T-cell (primary cell): Measurements from ENCODE around the gene ANKRD13D. TPM values are rescaled to one million over a fixed set of nuclear protein-coding genes. Genes with fewer than 3 reads are reported as not detected.

Source experiments
- ATAC-seq, 4 experiments: fragments of 200-7000 bp in 3 of 4; fragments of 150-1000 bp in 1 of 4; cut with Tn5 transposase; replicated peaks in 1 of 4; 1 replicate in 3 of 4; 2 replicates in 1 of 4; pipeline ENCODE4 v1.10.0; 2021; ENCODE audit warnings: moderate library complexity in 3 of 4, mild to moderate bottlenecking in 2 of 4, moderate number of reproducible peaks in 1 of 4
- CTCF ChIA-PET, 2 donors: fragments of 300-600 bp; sonication (Branson Sonifier 250); formaldehyde crosslinking; loops; one replicate each; lab custom pipeline; 2022; ENCODE audit warnings: antibody characterized with exemption in 2 of 2; lab: Charles Lee
- POLR2A ChIA-PET, 2 donors: fragments of 300-600 bp; sonication (Branson Sonifier 250); formaldehyde crosslinking; loops; one replicate each; lab custom pipeline; 2022; ENCODE audit warnings: antibody characterized with exemption in 2 of 2; lab: Charles Lee
- DNase-seq, 35 experiments: peaks; one replicate each; pipeline versions ENCODE4 v3.0.0 to v3.0.0-alpha.2; 2013 to 2023
- H3K27ac ChIP-seq: one replicate; pipeline ENCODE4 v1.5.1; 2013; ENCODE audit warnings: low read length
- H3K27me3 ChIP-seq, 2 experiments: replicated peaks in 1 of 2; 1 replicate in 1 of 2; 2 replicates in 1 of 2; pipeline versions ENCODE4 v1.6.1 to v1.7.0; 2013; ENCODE audit warnings: low read length in 1 of 2, mixed read lengths in 1 of 2; ENCODE audit not compliant: control insufficient read depth in 2 of 2, insufficient read depth in 2 of 2; ENCODE audit errors: extremely low read depth in 1 of 2
- H3K36me3 ChIP-seq, 2 donors: 1 replicate in 1 of 2; 2 replicates in 1 of 2; pipeline versions ENCODE4 v1.6.1 to v1.7.0; 2013; ENCODE audit warnings: low read length in 1 of 2; ENCODE audit not compliant: control insufficient read depth in 2 of 2, insufficient read depth in 1 of 2; ENCODE audit errors: extremely low read depth in 1 of 2
- H3K4me1 ChIP-seq, 2 experiments: 1 replicate in 1 of 2; 2 replicates in 1 of 2; pipeline versions ENCODE4 v1.6.1 to v1.7.0; 2013; ENCODE audit warnings: low read length in 2 of 2, mixed read lengths in 1 of 2; ENCODE audit not compliant: insufficient read depth in 2 of 2, control insufficient read depth in 1 of 2; ENCODE audit errors: extremely low read depth in 1 of 2
- H3K4me3 ChIP-seq, 2 donors: 1 replicate in 1 of 2; 2 replicates in 1 of 2; pipeline versions ENCODE4 v1.5.1 to v1.7.0; 2013; ENCODE audit warnings: mild to moderate bottlenecking in 2 of 2, low read length in 1 of 2, moderate library complexity in 1 of 2; ENCODE audit not compliant: control insufficient read depth in 1 of 2; ENCODE audit errors: extremely low read depth in 1 of 2
- H3K9me3 ChIP-seq: 2 replicates; pipeline ENCODE4 v1.7.0; 2013
- H3K27ac Mint-ChIP-seq, 2 donors: one replicate each; pipeline ENCODE4 v1.8.0; 2020 to 2021; ENCODE audit warnings: mild to moderate bottlenecking in 2 of 2, mixed read lengths in 2 of 2
- H3K27me3 Mint-ChIP-seq, 2 donors: one replicate each; pipeline ENCODE4 v1.8.0; 2021 to 2022; ENCODE audit warnings: mixed read lengths in 2 of 2
- H3K36me3 Mint-ChIP-seq: one replicate; pipeline ENCODE4 v1.8.0; 2021; ENCODE audit warnings: mixed read lengths
- H3K4me1 Mint-ChIP-seq, 3 donors: one replicate each; pipeline ENCODE4 v1.8.0; 2020 to 2022; ENCODE audit warnings: mixed read lengths in 3 of 3, mild to moderate bottlenecking in 1 of 3
- H3K4me3 Mint-ChIP-seq, 3 donors: one replicate each; pipeline ENCODE4 v1.8.0; 2020 to 2022; ENCODE audit warnings: mild to moderate bottlenecking in 3 of 3, mixed read lengths in 3 of 3, moderate library complexity in 3 of 3
- H3K9me3 Mint-ChIP-seq, 3 donors: one replicate each; pipeline ENCODE4 v1.8.0; 2020 to 2022; ENCODE audit warnings: mixed read lengths in 3 of 3
- WGBS: methylation state at CpG from one replicate; pipeline ENCODE4 v1.1.5; 2013; ENCODE audit warnings: missing lambda C conversion rate; ENCODE audit not compliant: insufficient coverage; 5-methylcytosine and 5-hydroxymethylcytosine counted together
- total RNA-seq, 35 experiments: library from RNA in 6 of 35; stranded (reverse) in 6 of 35; fragments of 120-200 nt in 1 of 35; gene quantifications; one replicate each; pipeline versions ENCODE4 v1.2.1 to v1.2.4 and lab custom pipeline; 2013 to 2026

Gene ANKRD13D
- total RNA-seq, 5 donors from 2014 or later (not counting 1 experiment from before 2014, with no cell fraction given): 150 to 249 (median 237) TPM

DNA sequence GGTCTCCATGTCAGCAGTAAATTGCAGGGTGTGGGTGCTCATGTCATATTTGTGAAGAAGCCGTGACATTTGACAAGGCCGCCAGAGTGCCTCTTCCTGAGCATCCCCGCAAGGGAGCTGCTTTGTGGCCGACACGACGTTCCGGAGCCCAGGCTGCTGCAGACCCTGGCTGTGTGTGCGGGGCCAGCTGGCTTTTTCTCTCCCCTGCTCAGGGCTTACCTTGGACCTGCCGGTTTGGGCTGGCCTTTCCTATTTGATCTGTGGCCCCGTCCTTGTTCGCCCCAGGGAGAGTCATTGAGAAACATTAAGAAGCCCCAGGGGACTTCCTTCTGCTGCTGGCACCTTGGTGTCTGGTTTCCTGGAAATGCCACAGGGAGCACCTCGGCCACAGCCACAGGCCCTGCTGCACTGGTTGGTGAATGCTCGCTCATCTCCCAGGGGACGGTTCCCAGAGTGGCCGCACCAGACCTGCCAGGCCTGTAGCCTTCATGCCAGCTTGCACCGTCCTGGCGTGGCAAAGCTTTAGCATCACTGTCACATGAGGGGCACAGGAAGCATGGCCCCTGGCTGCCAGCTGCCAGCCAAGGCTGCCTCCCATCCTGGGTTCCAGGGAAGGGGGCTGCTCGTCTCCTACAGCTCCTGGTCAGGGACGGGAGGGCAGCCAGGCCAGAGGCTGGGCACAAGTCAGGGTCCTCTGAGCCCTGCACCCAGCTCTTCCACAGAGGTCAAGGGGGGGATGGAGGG lies 17.4 kb upstream of the ANKRD13D start:
- peaks cover 60 to 95% of the 10 kb centered on the region in 2 experiments for H3K4me1 ChIP-seq
- DNase-seq: peak in 28 of 35 experiments; percentile 27 to 79 (median 50)
- peaks cover 31% of the 10 kb centered on the region for H3K36me3 Mint-ChIP-seq
- ChIA-PET CTCF (interaction anchor here in 1 of 2 donors (1.1 to 1.6 kb wide), 4 partner anchors 9 to 80 kb away, joined by 3 to 9 read pairs (median 4); no protein-coding TSS in a partner anchor), POLR2A (interaction anchor here in 1 of 2 donors (0.6 to 1.0 kb wide), 3 partner anchors 46 to 654 kb away, joined by 3 to 16 read pairs (median 3); no protein-coding TSS in a partner anchor)
- no peaks in the 10 kb centered on the region for H3K27me3 Mint-ChIP-seq
- peaks cover 3 to 63% of the 10 kb centered on the region in 2 donors for H3K36me3 ChIP-seq
- H3K4me1 Mint-ChIP-seq: peaks cover 72 to 95% (median 80%) of the 10 kb centered on the region in 3 donors
- peak overlapping the region; percentile 86 for H3K27ac ChIP-seq
- H3K9me3 Mint-ChIP-seq: no peaks in the 10 kb centered on the region
- H3K4me3 ChIP-seq: peak overlapping the region; percentile 67 to 88
- 5% methylated on average over 19 of the region's 19 CpGs for WGBS
- H3K27ac Mint-ChIP-seq: peak overlapping the region; percentile 97 to 98
- peak overlapping the region; percentile 96 to 99 (median 98) for H3K4me3 Mint-ChIP-seq
- peak; percentile 34 to 56 (median 40) for ATAC-seq
- H3K9me3 ChIP-seq: no peaks in the 10 kb centered on the region
- H3K27me3 ChIP-seq: no peaks in the 10 kb centered on the region

GRCh38 chr11:67272327-67273259 lies 16.5 kb upstream of the ANKRD13D start:
- WGBS: 18% methylated on average over 15 of the region's 23 CpGs
- POLR2A ChIA-PET: interaction anchor here in 1 of 2 donors (0.6 kb wide), 1 partner anchor 9 kb away, joined by 3 read pairs; no protein-coding TSS in a partner anchor

GRCh38 chr11:67273260-67273990 lies 15.7 kb upstream of the ANKRD13D start:
- peaks cover 3 to 66% of the 10 kb centered on the region in 2 donors for H3K36me3 ChIP-seq
- Mint-ChIP-seq H3K9me3 (no peaks in the 10 kb centered on the region), H3K4me3 (peak overlapping the region; percentile 31 to 99 (median 36)), H3K4me1 (peaks cover 78 to 98% (median 92%) of the 10 kb centered on the region in 3 donors), H3K27me3 (no peaks in the 10 kb centered on the region), H3K36me3 (peaks cover 19% of the 10 kb centered on the region), H3K27ac (peak overlapping the region; percentile 97 to 98)
- WGBS: 47% methylated on average over 9 of the region's 14 CpGs
- peak overlapping the region in 1 of 2 donors; percentile 35 for H3K4me3 ChIP-seq
- H3K4me1 ChIP-seq: peaks cover 69 to 100% of the 10 kb centered on the region in 2 experiments
- CTCF ChIA-PET: interaction anchor here in 1 of 2 donors (0.7 kb wide), 1 partner anchor 20 kb away, joined by 4 read pairs; no protein-coding TSS in a partner anchor
- POLR2A ChIA-PET: interaction anchor here in 1 of 2 donors (0.6 kb wide), 1 partner anchor 8 kb away, joined by 3 read pairs; no protein-coding TSS in a partner anchor
- H3K27ac ChIP-seq: peak overlapping the region; percentile 86
- H3K27me3 ChIP-seq: no peaks in the 10 kb centered on the region
- H3K9me3 ChIP-seq: no peaks in the 10 kb centered on the region
- no peak for ATAC-seq
- peak in 2 of 35 experiments; percentile 2 to 3 for DNase-seq

More at GRCh38 chr11:67272327-67273259, 16.5 kb upstream of the ANKRD13D start:
- CTCF ChIA-PET: interaction anchor here in 1 of 2 donors (1.6 kb wide), 2 partner anchors 45 to 79 kb away, joined by 4 to 9 read pairs; no protein-coding TSS in a partner anchor
- H3K36me3 ChIP-seq: peaks cover 3 to 66% of the 10 kb centered on the region in 2 donors
- peak overlapping the region; percentile 35 to 88 for H3K4me3 ChIP-seq
- H3K27ac ChIP-seq: peak overlapping the region; percentile 86
- peak in 2 of 4 experiments; percentile 11 for ATAC-seq
- no peaks in the 10 kb centered on the region for H3K9me3 ChIP-seq
- H3K27me3 Mint-ChIP-seq: no peaks in the 10 kb centered on the region
- H3K27me3 ChIP-seq: no peaks in the 10 kb centered on the region
- peak overlapping the region; percentile 96 to 99 (median 98) for H3K4me3 Mint-ChIP-seq
- peaks cover 27% of the 10 kb centered on the region for H3K36me3 Mint-ChIP-seq
- peak overlapping the region; percentile 97 to 98 for H3K27ac Mint-ChIP-seq
- peak in 2 of 35 experiments; percentile 22 to 56 for DNase-seq
- H3K4me1 Mint-ChIP-seq: peaks cover 81 to 99% (median 89%) of the 10 kb centered on the region in 3 donors
- no peaks in the 10 kb centered on the region for H3K9me3 Mint-ChIP-seq
- peaks cover 63 to 100% of the 10 kb centered on the region in 2 experiments for H3K4me1 ChIP-seq

DNA sequence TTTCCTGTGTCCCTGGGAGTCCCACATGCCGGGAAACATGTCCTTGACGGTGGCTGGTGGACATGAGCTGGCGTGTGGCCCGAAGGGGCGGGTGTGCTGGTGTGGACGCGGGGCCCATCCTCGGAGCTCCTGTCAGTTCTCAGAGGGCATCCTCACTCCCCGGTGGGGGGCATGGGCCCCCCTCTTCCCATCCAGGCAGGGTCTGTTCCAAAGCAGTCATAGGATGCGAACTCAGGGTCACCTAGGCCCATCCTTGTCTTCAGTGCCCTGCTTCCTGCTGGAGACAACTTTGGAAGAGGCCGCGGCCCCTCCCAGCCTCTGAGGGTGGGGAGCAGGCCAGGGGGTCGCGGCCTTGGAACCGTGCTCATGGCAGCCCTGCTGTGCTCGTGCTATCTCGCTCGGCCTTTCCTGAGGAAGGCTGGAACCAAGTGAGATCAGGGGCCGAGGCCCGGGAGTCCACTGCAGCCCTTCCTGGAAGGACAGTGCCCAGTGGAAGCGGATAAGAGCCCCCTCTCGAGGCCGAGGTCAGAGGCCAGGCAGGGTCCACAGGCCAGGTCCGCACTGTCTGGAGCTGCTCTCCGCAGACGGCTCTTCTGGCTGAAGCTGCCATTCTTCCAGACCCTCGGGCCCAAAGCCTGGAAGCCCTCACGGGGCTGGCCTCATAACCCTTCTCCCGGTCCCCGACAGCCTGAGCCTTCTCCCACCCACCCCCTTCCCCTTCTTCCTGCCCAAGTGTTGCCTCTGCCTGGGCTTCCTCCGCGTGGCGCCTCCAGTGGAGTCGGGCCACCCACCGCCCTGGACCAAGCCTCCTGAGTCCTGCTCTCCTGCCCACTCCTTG lies 14.1 kb upstream of the ANKRD13D start:
- Histone ChIP-seq H3K27me3 (no peaks in the 10 kb centered on the region), H3K9me3 (no peaks in the 10 kb centered on the region), H3K4me1 (peaks cover 70 to 100% of the 10 kb centered on the region in 2 experiments), H3K36me3 (peaks cover 6 to 67% of the 10 kb centered on the region in 2 donors), H3K4me3 (peak overlapping the region in 1 of 2 donors; percentile 45), H3K27ac (peak overlapping the region; percentile 91)
- ChIA-PET POLR2A (no interaction called here), CTCF (interaction anchor here in 1 of 2 donors (0.6 kb wide), 1 partner anchor 8 kb away, joined by 3 read pairs; no protein-coding TSS in a partner anchor)
- Mint-ChIP-seq H3K4me3 (peak overlapping the region; percentile 53 to 99 (median 70)), H3K27ac (peak overlapping the region; percentile 98 to 99), H3K36me3 (peaks cover 24% of the 10 kb centered on the region), H3K4me1 (peaks cover 85 to 99% (median 98%) of the 10 kb centered on the region in 3 donors), H3K9me3 (no peaks in the 10 kb centered on the region), H3K27me3 (no peaks in the 10 kb centered on the region)
- DNase-seq (peak in 1 of 35 experiments; percentile 2), ATAC-seq (no peak)
- 62% methylated on average over 34 of the region's 35 CpGs for WGBS
